ENCODE measurements around the gene CCPG1.

The CCPG1 gene

DNA sequence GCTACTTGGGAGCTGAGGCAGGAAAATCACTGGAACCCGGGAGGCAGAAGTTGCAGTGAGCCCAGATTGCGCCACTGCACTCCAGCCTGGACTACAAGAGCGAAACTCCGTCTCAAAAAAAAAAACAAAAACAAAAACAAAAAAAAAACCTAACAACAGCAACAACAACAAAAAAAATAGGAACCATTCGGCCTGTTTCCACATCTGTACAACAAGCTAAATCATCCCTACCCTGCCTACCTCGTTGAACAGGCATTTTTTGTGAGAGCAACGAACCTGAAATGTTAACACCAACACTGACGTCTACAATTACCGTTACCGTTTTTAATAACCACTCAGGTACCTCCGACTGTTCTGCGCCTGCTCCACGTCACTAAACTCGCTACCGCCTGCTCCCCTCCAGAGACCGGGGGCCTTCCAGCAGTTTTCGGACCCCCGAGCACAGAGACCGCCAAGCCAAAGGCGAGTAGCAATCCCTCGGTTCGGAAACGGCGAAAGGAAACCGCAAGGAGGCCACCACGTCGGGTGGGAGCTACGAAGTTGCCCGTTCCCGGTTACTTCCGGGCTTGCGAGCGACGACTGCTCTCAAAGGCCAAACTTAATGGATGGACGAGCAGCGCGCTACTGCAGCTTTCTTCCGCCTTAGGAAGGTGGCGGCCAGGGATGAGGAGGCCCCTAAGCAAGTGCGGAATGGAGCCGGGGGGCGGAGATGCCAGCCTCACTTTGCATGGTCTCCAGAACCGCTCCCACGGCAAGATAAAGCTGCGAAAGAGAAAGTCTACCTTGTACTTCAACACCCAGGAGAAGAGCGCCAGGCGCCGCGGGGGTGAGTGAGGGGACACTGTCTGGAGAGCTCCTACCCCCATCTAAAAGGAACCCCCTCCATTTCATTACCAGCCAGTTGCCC is 89.3 kb downstream of the CCPG1 start, which contains the start of the genes PIGB and PIGBOS1:
Gene PIGB (plus strand): TSS at position 635 of the 907 bp plus-strand sequence. CDS start 29 bp downstream, at position 664.
Gene PIGBOS1 (minus strand): TSS at position 536 of the 907 bp plus-strand sequence. CDS start 1,331 bp downstream, outside the sequence.
- DNase-seq = peak; percentile 84
